Measurements from ENCODE around the gene LIN52. TPM values are rescaled to one million over a fixed set of nuclear protein-coding genes. Genes with fewer than 3 reads are reported as not detected.
A peak's percentile ranks its signal among the peaks of the same experiment; 100 is the strongest.

The LIN52 gene
- polyA plus RNA-seq, 3 donors: 2.9 to 7.2 (median 4.8) TPM

DNA sequence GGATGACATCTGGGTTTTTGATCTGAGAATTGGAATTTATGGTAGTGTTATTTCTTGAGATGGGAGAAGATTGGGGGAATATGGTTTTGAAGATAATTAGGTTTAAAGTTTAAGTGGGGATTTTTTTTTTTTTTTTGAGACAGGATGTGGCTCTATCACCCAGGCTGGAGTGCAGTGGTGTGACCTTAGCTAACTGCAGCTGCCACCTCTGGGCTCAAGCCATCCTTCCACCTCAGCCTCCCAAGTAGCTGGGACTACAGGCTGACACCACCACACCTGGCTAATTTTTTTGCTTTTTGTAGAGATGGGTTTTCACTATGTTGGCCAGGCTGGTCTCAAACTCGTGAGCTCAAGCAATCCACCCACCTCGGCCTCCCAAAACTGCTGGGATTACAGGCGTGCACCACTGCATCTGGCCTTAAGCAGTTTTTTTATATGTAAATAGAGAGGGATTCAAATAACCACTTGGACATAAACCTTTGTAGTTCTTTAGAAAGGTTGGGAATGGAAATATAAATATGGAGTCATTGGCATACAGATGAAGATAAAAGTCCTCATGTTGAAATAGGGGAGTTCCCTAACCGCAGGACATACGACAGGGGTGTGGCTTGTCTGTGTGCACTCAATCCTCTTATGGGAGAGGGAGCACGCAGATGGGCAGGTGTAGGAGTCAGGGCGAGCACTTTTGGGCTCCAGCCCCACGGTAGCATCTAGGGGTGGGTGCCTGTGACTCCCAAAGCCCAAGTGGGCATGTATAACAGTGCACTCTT, 4.7 kb downstream of the LIN52 start:
- H3K4me2 ChIP-seq (replicated peaks; ENCODE audit: extremely low read depth, low read length, poor library complexity, severe bottlenecking): no peak overlapping the region
- H3K36me3 ChIP-seq (replicated peaks in 1 of 2; ENCODE audit: control insufficient read depth in 1 of 2, insufficient read depth in 2 of 2, low read length in 2 of 2): peaks cover 5 to 28% of the 10 kb centered on the region in 2 donors
- Mint-ChIP-seq H3K9me3 (no peaks in the 10 kb centered on the region), H3K36me3 (peaks cover 10 to 29% of the 10 kb centered on the region in 2 donors), H3K27ac (peak overlapping the region in 3 of 7 donors; percentile 45 to 56 (median 50)), H3K27me3 (ENCODE audit: low read depth in 3 of 3) (peaks cover 0 to 2% (median 0%) of the 10 kb centered on the region in 3 donors), H3K4me1 (peaks cover 24% of the 10 kb centered on the region), H3K4me3 (no peak overlapping the region)
- H3K27me3 ChIP-seq (ENCODE audit: control insufficient read depth in 2 of 2, insufficient read depth in 2 of 2, low read length in 2 of 2): no peaks in the 10 kb centered on the region
- H2AFZ ChIP-seq (ENCODE audit: insufficient read depth, low read depth, low read length, poor library complexity, severe bottlenecking): no peak overlapping the region
- TF ChIP-seq, protein P1, sequence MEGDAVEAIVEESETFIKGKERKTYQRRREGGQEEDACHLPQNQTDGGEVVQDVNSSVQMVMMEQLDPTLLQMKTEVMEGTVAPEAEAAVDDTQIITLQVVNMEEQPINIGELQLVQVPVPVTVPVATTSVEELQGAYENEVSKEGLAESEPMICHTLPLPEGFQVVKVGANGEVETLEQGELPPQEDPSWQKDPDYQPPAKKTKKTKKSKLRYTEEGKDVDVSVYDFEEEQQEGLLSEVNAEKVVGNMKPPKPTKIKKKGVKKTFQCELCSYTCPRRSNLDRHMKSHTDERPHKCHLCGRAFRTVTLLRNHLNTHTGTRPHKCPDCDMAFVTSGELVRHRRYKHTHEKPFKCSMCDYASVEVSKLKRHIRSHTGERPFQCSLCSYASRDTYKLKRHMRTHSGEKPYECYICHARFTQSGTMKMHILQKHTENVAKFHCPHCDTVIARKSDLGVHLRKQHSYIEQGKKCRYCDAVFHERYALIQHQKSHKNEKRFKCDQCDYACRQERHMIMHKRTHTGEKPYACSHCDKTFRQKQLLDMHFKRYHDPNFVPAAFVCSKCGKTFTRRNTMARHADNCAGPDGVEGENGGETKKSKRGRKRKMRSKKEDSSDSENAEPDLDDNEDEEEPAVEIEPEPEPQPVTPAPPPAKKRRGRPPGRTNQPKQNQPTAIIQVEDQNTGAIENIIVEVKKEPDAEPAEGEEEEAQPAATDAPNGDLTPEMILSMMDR (IDR thresholded peaks at IDR 0.05): no peak
- H4K20me1 ChIP-seq (ENCODE audit: insufficient read depth, low read length): no peaks in the 10 kb centered on the region
- peaks cover 47% of the 10 kb centered on the region for H3K79me2 ChIP-seq (ENCODE audit: insufficient read depth, low read length)
- peak; percentile 14 to 53 (median 15) for DNase-seq
- H3K27ac ChIP-seq (ENCODE audit: low read depth in 1 of 2, low read length in 2 of 2): no peak overlapping the region
- no peaks in the 10 kb centered on the region for H3K9me3 ChIP-seq (replicated peaks in 1 of 2; ENCODE audit: control insufficient read depth in 1 of 2, insufficient read depth in 1 of 2, low read length in 2 of 2)
- H3K9ac ChIP-seq (ENCODE audit: insufficient read depth, low read length, poor library complexity, severe bottlenecking): no peak overlapping the region
- no peak overlapping the region for H3K4me3 ChIP-seq (replicated peaks in 1 of 3; ENCODE audit: low read depth in 2 of 3, low read length in 3 of 3)
- intact Hi-C loops (cut with micrococcal nuclease): loop anchor here (5.0 kb wide), 1 partner anchor 403 kb away; the partner anchor contains the start of genes ISCA2 (in 2 of the 2) and NPC2 (in 2 of the 2)
- 51% methylated on average over 3 of the region's 8 CpGs for WGBS (ENCODE audit: insufficient coverage)
- H3K4me1 ChIP-seq (ENCODE audit: control insufficient read depth in 1 of 2, insufficient read depth in 2 of 2, low read length in 2 of 2): peaks cover 16 to 22% of the 10 kb centered on the region in 2 donors

DNA sequence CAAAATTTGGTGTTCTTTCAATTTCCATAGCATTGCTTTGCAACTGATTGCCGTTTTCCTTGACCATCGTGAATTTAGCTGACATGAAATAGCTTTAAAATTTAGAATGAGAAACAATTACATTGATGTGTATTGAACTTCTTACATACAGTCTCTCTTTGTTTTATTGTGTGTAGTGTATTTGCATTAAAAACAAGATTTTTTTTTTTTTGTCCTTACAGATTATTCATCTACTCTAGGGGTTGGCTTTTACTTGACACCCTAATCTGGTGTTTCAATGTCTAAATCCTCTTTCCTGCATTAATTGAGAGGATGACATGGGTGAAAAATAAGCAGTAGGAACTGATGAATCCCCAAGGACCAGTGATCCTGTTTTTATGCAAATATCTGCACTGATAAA, 20.6 kb downstream of the LIN52 start:
- intact Hi-C loops (cut with micrococcal nuclease): no loop called here
- Mint-ChIP-seq H3K9me3 (no peaks in the 10 kb centered on the region), H3K27me3 (ENCODE audit: low read depth in 3 of 3) (no peaks in the 10 kb centered on the region), H3K4me1 (no peaks in the 10 kb centered on the region), H3K4me3 (no peak overlapping the region), H3K27ac (no peak overlapping the region), H3K36me3 (peaks cover 48 to 70% of the 10 kb centered on the region in 2 donors)
- no peaks in the 10 kb centered on the region for H3K9me3 ChIP-seq (replicated peaks in 1 of 2; ENCODE audit: control insufficient read depth in 1 of 2, insufficient read depth in 1 of 2, low read length in 2 of 2)
- H3K9ac ChIP-seq (ENCODE audit: insufficient read depth, low read length, poor library complexity, severe bottlenecking): no peak overlapping the region
- TF ChIP-seq, protein P1 (IDR thresholded peaks at IDR 0.05): no peak
- H3K27ac ChIP-seq (ENCODE audit: low read depth in 1 of 2, low read length in 2 of 2): no peak overlapping the region
- H2AFZ ChIP-seq (ENCODE audit: insufficient read depth, low read depth, low read length, poor library complexity, severe bottlenecking): no peak overlapping the region
- H3K36me3 ChIP-seq (replicated peaks in 1 of 2; ENCODE audit: control insufficient read depth in 1 of 2, insufficient read depth in 2 of 2, low read length in 2 of 2): peaks cover 33 to 81% of the 10 kb centered on the region in 2 donors
- no peaks in the 10 kb centered on the region for H3K4me1 ChIP-seq (ENCODE audit: control insufficient read depth in 1 of 2, insufficient read depth in 2 of 2, low read length in 2 of 2)
- H3K79me2 ChIP-seq (ENCODE audit: insufficient read depth, low read length): no peaks in the 10 kb centered on the region
- no peak overlapping the region for H3K4me3 ChIP-seq (replicated peaks in 1 of 3; ENCODE audit: low read depth in 2 of 3, low read length in 3 of 3)
- no peak for DNase-seq
- H4K20me1 ChIP-seq (ENCODE audit: insufficient read depth, low read length): no peaks in the 10 kb centered on the region
- no peaks in the 10 kb centered on the region for H3K27me3 ChIP-seq (ENCODE audit: control insufficient read depth in 2 of 2, insufficient read depth in 2 of 2, low read length in 2 of 2)
- WGBS (ENCODE audit: insufficient coverage): no CpG with 5 or more reads among the region's 2 CpGs
- no peak overlapping the region for H3K4me2 ChIP-seq (replicated peaks; ENCODE audit: extremely low read depth, low read length, poor library complexity, severe bottlenecking)

Data from CD14-positive monocyte (primary cell).